Ishikawa (cell line): ENCODE measurements around the gene BCL3.

Experiments used
- CEBPB ChIP-seq: IDR thresholded peaks from 2 replicates; pipeline ENCODE4 v1.6.1; 2012
- CREB1 ChIP-seq: IDR thresholded peaks from 2 replicates; pipeline ENCODE4 v1.6.1; 2012; ENCODE audit warnings: low read depth
- EGR1 ChIP-seq: IDR thresholded peaks from 2 replicates; pipeline ENCODE4 v1.6.1; 2012
- EP300 ChIP-seq: IDR thresholded peaks from 2 replicates; pipeline ENCODE4 v1.6.1; 2012; ENCODE audit warnings: borderline replicate concordance
- FOXM1 ChIP-seq: IDR thresholded peaks from 2 replicates; pipeline ENCODE4 v1.6.1; 2012; ENCODE audit warnings: low read depth, borderline replicate concordance
- MAX ChIP-seq: IDR thresholded peaks from 2 replicates; pipeline ENCODE4 v1.6.1; 2012
- NFIC ChIP-seq: IDR thresholded peaks from 2 replicates; pipeline ENCODE4 v1.6.1; 2012
- RAD21 ChIP-seq: IDR thresholded peaks from 2 replicates; pipeline ENCODE4 v1.6.1; 2012; ENCODE audit warnings: low read depth
- REST ChIP-seq: IDR thresholded peaks from 2 replicates; pipeline ENCODE4 v1.6.1; 2012; ENCODE audit warnings: low read depth, mild to moderate bottlenecking
- TAF1 ChIP-seq: IDR thresholded peaks from 2 replicates; pipeline ENCODE4 v1.6.1; 2012; ENCODE audit warnings: low read depth, mild to moderate bottlenecking
- TCF12 ChIP-seq: IDR thresholded peaks from 2 replicates; pipeline ENCODE4 v1.6.1; 2012; ENCODE audit warnings: low read depth
- TEAD4 ChIP-seq: IDR thresholded peaks from 2 replicates; pipeline ENCODE4 v1.6.1; 2012
- USF1 ChIP-seq: IDR thresholded peaks from 2 replicates; pipeline ENCODE4 v1.6.1; 2012
- YY1 ChIP-seq: IDR thresholded peaks from 2 replicates; pipeline ENCODE4 v1.6.1; 2012; ENCODE audit warnings: low read depth
- ZBTB7A ChIP-seq: IDR thresholded peaks from 2 replicates; pipeline ENCODE4 v1.6.1; 2012; ENCODE audit warnings: low read depth

BCL3 gene

GRCh38 chr19:44703336-44704078 lies 45.0 kb upstream of the BCL3 start:
- TF ChIP-seq FOXM1 (no peak), TAF1 (no peak), NFIC (no peak), MAX (no peak), EGR1 (no peak), REST (no peak), CEBPB (no peak), RAD21 (no peak), EP300 (no peak), USF1 (no peak), ZBTB7A (no peak), YY1 (no peak), CREB1 (no peak), TCF12 (no peak), TEAD4 (no peak)

GRCh38 chr19:44704982-44705381 lies 43.5 kb upstream of the BCL3 start:
- TF ChIP-seq FOXM1 (no peak), RAD21 (no peak), MAX (no peak), CREB1 (no peak), USF1 (no peak), TEAD4 (no peak), EGR1 (no peak), EP300 (no peak), YY1 (no peak), REST (no peak), NFIC (no peak), ZBTB7A (no peak), TCF12 (no peak), TAF1 (no peak), CEBPB (no peak)

- no peak for TF ChIP-seq REST
- no peak for TF ChIP-seq USF1
- no peak for TF ChIP-seq MAX
- TF ChIP-seq NFIC: no peak
- no peak for TF ChIP-seq TEAD4
- TF ChIP-seq EP300: no peak
- no peak for TF ChIP-seq CREB1
- no peak for TF ChIP-seq CEBPB
- no peak for TF ChIP-seq RAD21
- TF ChIP-seq TAF1: no peak
- TF ChIP-seq TCF12: no peak
- TF ChIP-seq YY1: no peak
- TF ChIP-seq EGR1: no peak
- TF ChIP-seq ZBTB7A: no peak
- no peak for TF ChIP-seq FOXM1
These were observed 43.0 kb upstream of the BCL3 start for GRCh38 chr19:44705502-44706010.
